HepG2 (cell line): ENCODE measurements around the gene BEGAIN. TPM values are rescaled to one million over a fixed set of nuclear protein-coding genes. Genes with fewer than 3 reads are reported as not detected.

ENCODE experiments used
- ATAC-seq: fragments of 200-7000 bp; cut with Tn5 transposase; 3 replicates; pipeline ENCODE4 v1.9.1; 2020; ENCODE audit warnings: mild to moderate bottlenecking, moderate library complexity
- BruUV-seq: library from RNA; stranded (reverse); fragments of 400-500 nt; replicated peaks from 2 replicates; lab custom pipeline; 2021; lab: Mats Ljungman, UMichigan
- CTCF ChIA-PET: fragments of 300-600 bp; formaldehyde crosslinking; extraction: SDS; loops from one replicate; lab custom pipeline; 2021; ENCODE audit warnings: low total read pairs, inconsistent platforms, low intra/inter-chr PET ratio; lab: Yijun Ruan, JAX
- POLR2A ChIA-PET: fragments of 350-600 bp; sonication (Branson Sonifier 250); formaldehyde crosslinking; loops from one replicate; lab custom pipeline; 2020; ENCODE audit warnings: antibody characterized with exemption, inconsistent platforms; lab: Yijun Ruan, JAX
- DNase-seq: peaks from one replicate; pipeline ENCODE4 v3.0.0-alpha.2; 2015; ENCODE audit warnings: low spot score
- FAIRE-seq: peaks from 3 replicates; lab custom pipeline; 2011; peaks lifted over from hg19 to GRCh38; lab: Jason Lieb, UNC
- H2AFZ ChIP-seq: one replicate; pipeline ENCODE4 v1.6.1; 2011; ENCODE audit warnings: low read length, inconsistent platforms
- H3K27ac ChIP-seq: fragments of 300-600 bp; 3 replicates; pipeline ENCODE4 v1.8.0; 2011; ENCODE audit warnings: mixed run types, mild to moderate bottlenecking, mixed read lengths, low read length, inconsistent platforms; ENCODE audit not compliant: insufficient read depth; ENCODE audit errors: extremely low read length
- H3K27me3 ChIP-seq, 2 experiments: fragments of 200-600 bp in 1 of 2; 2 replicates in 1 of 2; 3 replicates in 1 of 2; pipeline versions ENCODE4 v1.6.0 to v1.8.0; 2011; ENCODE audit warnings: low read length in 2 of 2, mild to moderate bottlenecking in 2 of 2, moderate library complexity in 2 of 2, inconsistent platforms in 1 of 2; ENCODE audit not compliant: insufficient read depth in 2 of 2, control insufficient read depth in 1 of 2
- H3K36me3 ChIP-seq, 2 experiments: fragments of 200-600 bp in 1 of 2; replicated peaks in 1 of 2; 2 replicates in 1 of 2; 3 replicates in 1 of 2; pipeline versions ENCODE4 v1.5.1 to v1.8.0; 2011; ENCODE audit warnings: low read length in 2 of 2, inconsistent platforms in 1 of 2; ENCODE audit not compliant: insufficient read depth in 2 of 2, control insufficient read depth in 1 of 2
- H3K4me1 ChIP-seq: 2 replicates; pipeline ENCODE4 v1.5.1; 2012; ENCODE audit warnings: low read length, inconsistent platforms; ENCODE audit not compliant: insufficient read depth
- H3K4me2 ChIP-seq: 2 replicates; pipeline ENCODE4 v1.6.0; 2011; ENCODE audit warnings: low read depth, low read length, inconsistent platforms
- H3K4me3 ChIP-seq, 3 experiments: fragments of 200-600 bp in 1 of 3; sonication (generic), shearing (Covaris generic) in 1 of 3; replicated peaks in 1 of 3; 2 replicates each; pipeline ENCODE4 v1.5.1; 2011 to 2016; ENCODE audit warnings: low read length in 3 of 3, inconsistent platforms in 2 of 3, low read depth in 2 of 3, mild to moderate bottlenecking in 2 of 3, control low read depth in 1 of 3, mixed read lengths in 1 of 3; ENCODE audit not compliant: insufficient read depth in 1 of 3
- H3K79me2 ChIP-seq: one replicate; pipeline ENCODE4 v1.6.1; 2011; ENCODE audit warnings: low read length, inconsistent platforms; ENCODE audit not compliant: insufficient read depth
- H3K9ac ChIP-seq: 2 replicates; pipeline ENCODE4 v1.6.0; 2011; ENCODE audit warnings: mild to moderate bottlenecking, low read depth, low read length, inconsistent platforms; ENCODE audit not compliant: insufficient read depth
- H3K9me3 ChIP-seq: 2 replicates; pipeline ENCODE4 v1.5.1; 2012; ENCODE audit warnings: mild to moderate bottlenecking, low read length
- H4K20me1 ChIP-seq: 2 replicates; pipeline ENCODE4 v1.6.0; 2011; ENCODE audit warnings: inconsistent platforms, mild to moderate bottlenecking, low read length, moderate library complexity; ENCODE audit not compliant: insufficient read depth
- BCL3 ChIP-seq: sonication (generic); formaldehyde crosslinking; IDR thresholded peaks from 2 replicates; pipeline ENCODE4 v1.5.1; 2020; ENCODE audit warnings: mild to moderate bottlenecking, missing genetic modification reagents, moderate library complexity
- DNMT3B ChIP-seq: conservative IDR thresholded peaks from 2 replicates; pipeline ENCODE4 v1.6.1; 2016; ENCODE audit warnings: missing biosample characterization, control low read depth
- LCORL ChIP-seq, 2 experiments: fragments of 450-650 bp in 1 of 2; sonication (generic) in 1 of 2; formaldehyde crosslinking in 1 of 2; IDR thresholded peaks; 2 replicates each; pipeline versions ENCODE4 v1.5.0 to v1.6.1; 2017 to 2020; ENCODE audit warnings: antibody characterized with exemption in 1 of 2, missing genetic modification reagents in 1 of 2
- MEIS2 ChIP-seq: sonication (generic); formaldehyde crosslinking; IDR thresholded peaks from 2 replicates; pipeline ENCODE4 v1.9.0; 2021; ENCODE audit warnings: mild to moderate bottlenecking, missing genetic modification reagents
- MTF2 ChIP-seq: sonication (generic); formaldehyde crosslinking; IDR thresholded peaks from 2 replicates; pipeline ENCODE4 v1.5.0; 2020; ENCODE audit warnings: missing genetic modification reagents, borderline replicate concordance
- MXI1 ChIP-seq: IDR thresholded peaks from 3 replicates; pipeline ENCODE4 v1.6.1; 2012; ENCODE audit warnings: low read depth, low read length, inconsistent platforms, borderline replicate concordance
- RFX3 ChIP-seq: IDR thresholded peaks from 2 replicates; pipeline ENCODE4 v1.6.1; 2016; ENCODE audit warnings: missing biosample characterization, missing genetic modification reagents
- ZMAT5 ChIP-seq: sonication (generic); formaldehyde crosslinking; IDR thresholded peaks from 2 replicates; pipeline ENCODE4 v1.5.0; 2020; ENCODE audit warnings: mild to moderate bottlenecking, low read depth, missing genetic modification reagents, borderline replicate concordance
- ZNF274 ChIP-seq: sonication (generic); formaldehyde crosslinking; IDR thresholded peaks from 2 replicates; pipeline ENCODE4 v1.5.1; 2020; ENCODE audit warnings: mild to moderate bottlenecking, missing genetic modification reagents
- ZNF549 ChIP-seq: sonication (generic); formaldehyde crosslinking; IDR thresholded peaks from 2 replicates; pipeline ENCODE4 v1.5.0; 2020; ENCODE audit warnings: missing genetic modification reagents
- WGBS: methylation state at CpG from one replicate; pipeline ENCODE4 v1.1.6; 2017; ENCODE audit warnings: low lambda C conversion rate; 5-methylcytosine and 5-hydroxymethylcytosine counted together
- in situ Hi-C: cut with HindIII; loops from 2 replicates; pipeline ENCODE4 v1.10.0; 2017; ENCODE audit warnings: low pct_unique_long_range_greater_than_20kb; ENCODE audit not compliant: extremely low pct_ligation_motif_present
- intact Hi-C: fragments of 100-400 bp; cut with micrococcal nuclease; formaldehyde crosslinking; loops from one replicate; pipeline ENCODE4 v1.10.0; 2022; ENCODE audit not compliant: unreplicated experiment
- polyA plus RNA-seq, 8 experiments: library from polyadenylated mRNA; depleted of rRNA in 3 of 8; stranded (reverse) in 7 of 8; unstranded in 1 of 8; fragments of >200 nt; fragmentation: Illumina TruSeq in 4 of 8; extraction: Trizol in 4 of 8; gene quantifications; 2 replicates each; pipeline versions ENCODE4 v1.2.1 to v1.2.3, GENCODE V29; 2011 to 2016; ENCODE audit warnings: low read depth in 4 of 8, missing spikeins in 1 of 8, mixed read lengths in 1 of 8; ENCODE audit not compliant: insufficient read depth in 1 of 8
- total RNA-seq, 5 experiments: library from RNA; depleted of rRNA; stranded (reverse); fragments of >200 nt; fragmentation: Illumina TruSeq; extraction: Trizol; gene quantifications; 2 replicates each; pipeline ENCODE4 v1.2.3, GENCODE V29; 2016; ENCODE audit warnings: low read depth in 1 of 5
- TF ChIP-seq, protein P1 (sequence below): sonication (generic); formaldehyde crosslinking; IDR thresholded peaks from 2 replicates; pipeline ENCODE4 v1.5.1; 2020; ENCODE audit warnings: missing genetic modification reagents, mild to moderate bottlenecking, borderline replicate concordance

Gene BEGAIN
- total and polyA plus RNA-seq, 2 of the 13 experiments (the other 11 are each of a cell fraction or from before 2014, with no cell fraction given), result not detected

DNA sequence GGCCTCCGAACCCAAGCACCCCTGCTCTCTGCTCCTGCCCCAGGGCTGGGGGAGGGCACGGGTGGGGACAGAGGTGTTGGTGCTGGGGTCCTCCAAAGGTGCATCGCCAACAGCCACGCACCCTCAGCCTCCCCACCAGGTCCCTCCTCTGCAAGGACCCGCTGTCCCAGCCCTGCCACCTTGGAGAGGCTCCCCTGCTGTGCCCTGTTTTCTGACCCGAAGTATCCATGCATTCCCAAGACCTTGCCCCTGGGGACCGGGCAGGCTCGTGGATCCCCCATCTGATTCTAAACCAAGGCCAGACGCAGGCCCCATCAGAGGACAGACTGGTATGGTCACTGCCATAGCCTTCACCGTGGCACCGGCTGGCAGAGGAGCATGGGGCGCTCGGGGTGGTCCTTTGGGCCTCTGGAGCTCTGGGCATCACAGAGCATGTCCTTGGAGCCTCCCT, 22.7 kb upstream of the BEGAIN start (continued):
- TF ChIP-seq, protein P1, sequence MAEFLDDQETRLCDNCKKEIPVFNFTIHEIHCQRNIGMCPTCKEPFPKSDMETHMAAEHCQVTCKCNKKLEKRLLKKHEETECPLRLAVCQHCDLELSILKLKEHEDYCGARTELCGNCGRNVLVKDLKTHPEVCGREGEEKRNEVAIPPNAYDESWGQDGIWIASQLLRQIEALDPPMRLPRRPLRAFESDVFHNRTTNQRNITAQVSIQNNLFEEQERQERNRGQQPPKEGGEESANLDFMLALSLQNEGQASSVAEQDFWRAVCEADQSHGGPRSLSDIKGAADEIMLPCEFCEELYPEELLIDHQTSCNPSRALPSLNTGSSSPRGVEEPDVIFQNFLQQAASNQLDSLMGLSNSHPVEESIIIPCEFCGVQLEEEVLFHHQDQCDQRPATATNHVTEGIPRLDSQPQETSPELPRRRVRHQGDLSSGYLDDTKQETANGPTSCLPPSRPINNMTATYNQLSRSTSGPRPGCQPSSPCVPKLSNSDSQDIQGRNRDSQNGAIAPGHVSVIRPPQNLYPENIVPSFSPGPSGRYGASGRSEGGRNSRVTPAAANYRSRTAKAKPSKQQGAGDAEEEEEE (CRISPR knock-in tag), result no peak
- TF ChIP-seq ZMAT5 (CRISPR knock-in tag), result no peak
- no peak for TF ChIP-seq ZNF274

- H2AFZ ChIP-seq, result no peak overlapping the region
- ChIA-PET CTCF (no interaction called here), POLR2A (no interaction called here)
- H3K79me2 ChIP-seq, result no peaks in the 10 kb centered on the region
- no TSS peak for BruUV-seq
- H3K27ac ChIP-seq, result no peak overlapping the region
- no peak overlapping the region for H3K4me2 ChIP-seq
- peaks cover 0 to 34% of the 10 kb centered on the region in 2 experiments; a peak in 2 of 5 replicates for H3K27me3 ChIP-seq
- no peak for ATAC-seq
- WGBS, result 26% methylated on average over 14 of the region's 14 CpGs
- H3K9me3 ChIP-seq, result no peaks in the 10 kb centered on the region
- no peak for DNase-seq
- H3K9ac ChIP-seq, result no peak overlapping the region
- in situ Hi-C loops (no loop called here), intact Hi-C loops (no loop called here)
- no peak overlapping the region for H3K4me3 ChIP-seq
- H4K20me1 ChIP-seq, result no peaks in the 10 kb centered on the region
- H3K4me1 ChIP-seq, result no peaks in the 10 kb centered on the region
- FAIRE-seq, result no peak
- H3K36me3 ChIP-seq, result no peaks in the 10 kb centered on the region
- TF ChIP-seq MTF2 (CRISPR knock-in tag), result no peak
- TF ChIP-seq MEIS2 (CRISPR knock-in tag), result no peak
- no peak for TF ChIP-seq DNMT3B (CRISPR knock-in tag)
- no peak for TF ChIP-seq LCORL (IDR thresholded peaks at IDR 0.05)
- TF ChIP-seq LCORL (CRISPR knock-in tag; IDR thresholded peaks at IDR 0.05), result no peak
- TF ChIP-seq BCL3, result no peak
- no peak for TF ChIP-seq MXI1
- no peak for TF ChIP-seq RFX3 (CRISPR knock-in tag)
- no peak for TF ChIP-seq ZNF549
- TF ChIP-seq, all 625 proteins: peak for 0
Measured at GRCh38 chr14:100609331-100609870, 22.2 kb upstream of the BEGAIN start.
